ENCODE measurements around the gene SLC23A1.
A peak's percentile ranks its signal among the peaks of the same experiment; 100 is the strongest.
"Not testable (repeated sequence)": the region's sequence is repeated elsewhere in the genome, so short reads cannot be mapped to it uniquely, and the experiment has no call there.

Gene SLC23A1

GRCh38 chr5:139389701-139390638 is 6.9 kb upstream of the SLC23A1 start, which contains the start of gene MZB1:
MZB1 (minus strand) TSS chr5:139389913; CDS start chr5:139389856, 57 bp downstream.
- DNase-seq: no peak

GRCh38 chr5:139388198-139388821 is 5.2 kb upstream of the SLC23A1 start:
- DNase-seq: peak in 1 of 2 experiments; percentile 6

DNA sequence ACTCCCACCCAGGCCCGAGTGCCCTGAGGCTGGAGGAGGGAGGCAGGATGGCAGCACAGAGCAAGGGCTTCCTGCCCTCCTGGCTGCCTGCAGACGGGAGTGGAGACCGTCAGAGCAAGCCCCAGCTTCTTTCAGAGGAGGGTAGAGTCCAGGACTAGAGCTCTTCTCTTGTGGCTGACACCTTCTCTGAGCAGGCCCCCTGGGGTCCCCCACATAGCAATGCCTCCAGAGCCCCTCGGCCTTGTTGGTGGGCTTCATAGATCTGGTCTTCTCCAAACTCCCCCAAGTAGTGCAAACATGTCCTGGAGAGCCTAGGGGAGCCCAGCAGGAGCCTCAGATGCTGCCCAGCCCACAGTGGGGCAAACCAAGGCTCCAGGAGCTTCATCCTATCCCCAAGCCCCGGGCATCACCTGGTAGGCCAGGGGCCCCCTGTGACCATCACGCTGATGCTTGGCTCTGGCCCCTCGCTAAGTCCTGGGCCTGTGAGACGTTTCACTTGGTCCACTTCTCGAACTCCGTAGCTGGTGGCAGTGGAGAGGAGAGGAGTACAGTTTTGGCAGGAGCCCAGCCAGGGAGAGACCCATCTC is 4.6 kb upstream of the SLC23A1 start:
- no peak for DNase-seq

DNA sequence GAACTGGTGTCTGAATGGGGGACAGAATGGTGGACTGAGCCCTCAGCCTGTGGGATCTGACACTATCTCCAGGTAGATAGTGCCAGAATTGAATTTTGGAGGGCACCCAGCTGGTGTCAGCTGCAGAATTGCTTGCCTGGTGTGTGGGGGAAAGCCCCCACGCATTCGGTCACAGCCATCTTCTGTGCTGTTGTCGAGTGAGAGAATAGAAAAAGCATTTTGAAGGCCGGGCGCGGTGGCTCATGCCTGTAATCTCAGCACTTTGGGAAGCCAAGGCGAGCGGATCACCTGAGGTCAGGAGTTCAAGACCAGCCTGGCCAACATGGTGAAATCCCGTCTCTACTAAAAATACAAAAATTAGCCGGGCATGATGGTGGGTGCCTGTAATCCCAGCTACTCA is 3.9 kb upstream of the SLC23A1 start:
- DNase-seq: not testable (repeated sequence)

DNA sequence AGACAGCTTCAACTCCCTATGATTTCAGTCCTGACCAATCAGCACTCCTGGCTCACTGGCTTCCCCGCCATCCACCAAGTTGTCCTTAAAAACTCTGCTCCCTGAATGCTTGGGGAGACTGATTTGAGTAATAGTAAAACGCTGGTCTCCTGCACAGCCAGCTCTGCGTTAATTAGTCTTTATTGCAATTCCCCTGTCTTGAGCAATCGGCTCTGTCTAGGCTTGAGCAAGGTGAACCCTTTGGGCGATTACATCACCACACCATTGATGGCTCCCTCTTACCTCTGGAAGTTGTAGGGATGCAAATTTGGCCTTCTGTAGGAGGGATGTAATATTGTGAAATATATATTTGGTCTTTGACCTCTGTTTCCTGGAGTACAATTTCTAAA is 2.9 kb upstream of the SLC23A1 start:
- no peak for DNase-seq

GRCh38 chr5:139385061-139386049 is 2.3 kb upstream of the SLC23A1 start:
- DNase-seq: no peak

- no peak for DNase-seq
Measured at GRCh38 chr5:139384591-139385051, 1.5 kb upstream of the SLC23A1 start.

DNA sequence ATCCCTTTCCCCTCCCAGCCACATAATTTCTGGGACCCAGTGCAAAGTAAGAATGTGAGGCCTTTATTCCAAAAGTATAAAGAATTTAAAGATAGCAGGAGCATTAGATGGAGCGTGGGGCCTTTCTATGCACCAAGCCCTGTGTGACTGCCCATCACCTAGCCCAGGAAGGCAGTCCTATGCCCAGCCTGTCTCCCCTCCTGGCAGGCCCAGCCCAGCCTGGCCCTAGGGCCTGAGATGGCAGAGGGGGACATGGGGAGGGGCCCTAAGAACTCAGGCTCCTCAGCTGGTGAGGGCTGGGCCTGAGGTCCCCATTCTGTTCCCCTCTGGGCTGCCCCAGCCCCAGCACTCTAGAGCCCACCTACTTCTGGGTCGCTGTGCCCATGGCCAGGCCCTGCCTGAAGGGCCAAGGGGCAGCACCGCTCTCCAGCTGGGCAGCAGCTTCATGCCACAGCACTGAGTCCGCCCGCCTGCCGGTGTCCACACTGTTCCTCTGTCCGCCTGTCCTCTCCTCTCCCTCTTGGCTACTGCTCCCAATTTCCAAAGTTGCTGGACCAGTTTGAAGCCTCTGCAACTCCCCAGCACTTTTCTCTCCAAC is 995 bp upstream of the SLC23A1 start:
- DNase-seq: no peak

GRCh38 chr5:139382807-139383206 is 290 bp downstream of the SLC23A1 start:
- DNase-seq: no peak

DNA sequence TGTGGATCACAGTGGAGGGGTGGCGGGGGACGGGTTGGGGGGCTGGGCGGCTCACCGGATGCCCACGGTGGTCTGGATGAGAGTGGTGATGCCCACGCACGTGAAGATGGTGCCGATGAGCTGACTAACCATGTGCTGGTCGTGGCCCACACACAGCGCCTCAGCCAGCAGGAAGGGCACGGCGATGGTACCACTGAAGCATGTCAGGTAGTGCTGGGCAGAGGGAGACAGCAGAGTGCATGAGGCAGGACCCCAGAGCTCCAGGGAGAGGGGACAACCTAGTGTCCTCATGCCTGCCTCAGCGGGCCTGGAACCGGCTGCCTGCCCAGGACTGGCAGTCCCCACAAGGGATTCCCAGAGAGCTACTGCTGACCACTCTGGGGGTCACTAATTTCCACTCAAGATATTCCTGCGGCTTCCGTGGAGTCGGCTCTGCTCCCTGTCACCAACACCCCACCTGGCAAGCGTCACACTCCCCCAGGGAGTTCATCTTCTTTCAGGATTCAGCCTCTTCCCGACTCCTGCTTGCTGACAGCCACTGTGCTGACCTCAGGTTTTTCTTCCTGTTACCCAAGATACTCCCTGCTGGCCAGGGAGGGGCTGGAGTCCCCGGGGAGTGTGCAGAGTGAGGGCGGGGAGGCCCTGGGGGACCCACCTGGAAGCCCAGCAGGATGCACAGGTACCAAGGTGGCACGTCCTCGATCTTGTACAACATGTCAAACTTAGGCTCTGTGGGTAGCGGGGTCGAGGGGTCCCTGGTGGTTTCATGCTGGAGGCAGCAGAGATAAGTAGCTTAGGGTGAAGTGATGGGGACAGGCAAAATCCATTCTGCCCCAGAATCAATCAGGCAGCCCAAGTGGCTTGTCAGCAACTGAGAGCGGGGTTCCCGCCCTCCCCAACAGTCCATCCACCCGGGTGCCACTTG is 998 bp downstream of the SLC23A1 start:
- no peak for DNase-seq

DNA sequence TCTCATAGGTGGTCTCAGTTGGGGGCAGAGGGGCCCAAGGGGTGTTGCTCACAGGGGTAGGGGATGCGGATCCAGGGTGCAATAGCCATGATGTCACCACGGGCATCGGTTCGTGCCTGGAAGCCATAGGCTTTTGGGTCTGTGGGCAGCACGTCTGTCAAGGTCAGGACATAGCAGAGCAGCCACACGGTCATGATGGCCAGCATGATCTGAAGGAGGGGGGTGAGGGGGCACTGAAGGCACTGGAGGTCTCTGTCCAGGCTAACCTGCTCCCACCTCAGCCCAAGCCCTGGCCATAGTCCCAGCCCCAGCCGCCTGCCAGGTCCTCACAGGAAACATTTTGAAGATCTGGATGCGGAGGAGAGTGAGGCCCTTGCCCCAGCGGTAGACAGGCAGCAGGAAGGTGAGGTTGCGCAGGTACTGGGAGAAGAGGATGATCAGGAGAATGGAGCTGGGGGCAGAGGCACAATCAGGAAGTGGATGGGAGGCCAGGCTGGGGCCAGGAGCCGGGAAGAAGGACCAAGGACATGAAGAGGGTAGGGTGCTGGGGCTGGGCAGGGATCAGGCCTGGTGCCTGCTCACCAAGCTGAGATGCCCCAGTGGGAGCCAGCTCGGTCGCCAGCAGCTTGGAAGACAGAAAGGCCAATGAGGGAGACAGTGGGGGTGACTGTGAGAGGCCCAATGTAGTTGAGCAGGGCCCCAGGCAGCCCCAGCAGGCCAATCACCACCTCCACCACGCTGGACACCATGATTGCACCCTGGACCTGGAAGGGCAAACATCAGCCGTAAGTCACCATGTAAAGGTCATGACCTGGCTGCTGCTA is 3.3 kb downstream of the SLC23A1 start:
- no peak for DNase-seq

DNA sequence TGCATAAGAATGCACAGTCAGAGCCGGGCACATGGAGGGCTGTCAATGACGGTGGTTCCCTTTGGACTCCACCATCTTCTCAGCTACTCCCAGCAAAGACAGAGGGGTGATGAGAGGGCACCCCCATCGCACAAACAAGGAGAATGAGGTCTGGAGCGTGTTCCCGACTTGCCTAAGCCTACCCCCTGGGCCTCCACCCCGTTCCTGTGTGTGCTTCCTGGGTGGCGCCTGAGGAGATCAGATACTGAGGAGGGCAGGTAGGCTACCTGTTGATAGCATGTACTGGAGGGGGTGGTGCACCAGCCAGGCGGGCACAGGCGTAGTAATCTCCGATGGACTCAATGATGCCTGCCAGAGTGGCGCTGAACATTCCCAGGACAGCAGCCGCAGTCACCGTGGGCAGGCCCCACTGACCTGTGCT is 4.1 kb downstream of the SLC23A1 start:
- DNase-seq: no peak

- DNase-seq: no peak
Measured at GRCh38 chr5:139378101-139378825, 4.8 kb downstream of the SLC23A1 start.

GRCh38 chr5:139377226-139377625 is 5.9 kb downstream of the SLC23A1 start:
- DNase-seq: no peak

- DNase-seq: no peak
Measured at GRCh38 chr5:139376364-139376763, 6.7 kb downstream of the SLC23A1 start.

- DNase-seq: no peak
Measured at GRCh38 chr5:139374909-139375308, 8.2 kb downstream of the SLC23A1 start.

DNA sequence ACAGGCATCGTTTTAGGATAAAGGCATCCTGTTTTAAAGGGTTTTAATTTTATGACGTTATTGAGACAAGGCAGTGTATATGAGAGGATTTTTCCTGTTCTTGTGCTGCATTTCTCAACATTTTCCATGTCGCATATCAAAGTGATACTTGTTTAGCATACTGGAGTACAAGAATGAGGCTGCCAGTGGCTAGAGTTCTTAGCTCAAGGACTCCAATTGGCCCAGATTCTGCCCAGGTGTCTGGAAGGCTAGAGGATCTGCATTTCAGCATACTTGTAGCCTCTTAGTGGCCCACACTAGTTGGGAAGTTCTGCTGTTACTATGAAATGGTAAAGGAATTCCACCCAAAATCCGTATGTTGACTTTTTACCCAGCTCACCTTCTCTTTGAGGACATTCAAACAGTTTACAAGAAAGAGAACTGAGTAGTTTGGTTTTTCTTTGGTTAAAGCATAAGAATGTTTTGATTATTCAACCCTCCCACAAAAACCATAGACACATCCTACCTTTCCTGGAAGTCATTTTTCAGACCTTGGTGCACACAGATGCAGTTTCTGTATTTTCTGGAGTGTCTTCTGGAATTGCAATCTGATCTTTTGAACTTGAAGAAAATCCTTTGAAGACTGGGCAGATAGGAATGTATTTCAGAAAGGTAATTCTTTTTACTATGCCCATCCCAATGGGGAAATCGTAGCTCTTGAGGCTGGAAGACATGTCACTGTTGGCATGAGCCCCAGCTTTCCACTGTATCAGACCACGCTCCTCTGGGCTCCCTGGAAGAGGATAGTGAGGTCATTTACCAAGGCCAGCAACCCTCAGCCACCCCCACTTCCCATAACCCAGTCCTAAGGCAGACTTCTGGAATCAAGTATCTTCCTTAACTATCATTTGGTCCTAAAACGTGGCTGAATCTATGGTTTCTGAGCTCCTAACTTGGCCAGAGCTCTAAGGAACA is 11.3 kb downstream of the SLC23A1 start:
- DNase-seq: no peak

DNA sequence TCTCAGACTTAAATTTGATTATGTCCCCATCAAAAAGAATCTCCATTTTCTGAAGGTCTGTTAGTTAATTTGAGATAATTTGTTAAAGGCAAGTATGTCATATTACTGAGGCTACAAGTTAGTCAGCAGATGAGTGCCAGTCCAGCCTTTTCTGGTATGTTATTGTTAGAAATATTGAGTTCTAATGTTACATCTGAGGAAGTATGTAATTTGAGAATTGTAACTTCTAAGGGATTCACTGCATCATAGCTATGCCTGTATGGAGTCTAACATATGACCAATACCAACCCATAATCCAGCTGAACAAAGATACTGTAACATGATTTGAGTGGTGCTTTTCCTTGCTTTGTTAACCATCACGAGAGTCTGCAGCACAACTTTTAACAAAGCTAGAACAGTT is 13.9 kb downstream of the SLC23A1 start:
- DNase-seq: no peak

Data from NCI-H187 (cell line).